ENCODE measurements around the gene SNAP25.

DNA sequence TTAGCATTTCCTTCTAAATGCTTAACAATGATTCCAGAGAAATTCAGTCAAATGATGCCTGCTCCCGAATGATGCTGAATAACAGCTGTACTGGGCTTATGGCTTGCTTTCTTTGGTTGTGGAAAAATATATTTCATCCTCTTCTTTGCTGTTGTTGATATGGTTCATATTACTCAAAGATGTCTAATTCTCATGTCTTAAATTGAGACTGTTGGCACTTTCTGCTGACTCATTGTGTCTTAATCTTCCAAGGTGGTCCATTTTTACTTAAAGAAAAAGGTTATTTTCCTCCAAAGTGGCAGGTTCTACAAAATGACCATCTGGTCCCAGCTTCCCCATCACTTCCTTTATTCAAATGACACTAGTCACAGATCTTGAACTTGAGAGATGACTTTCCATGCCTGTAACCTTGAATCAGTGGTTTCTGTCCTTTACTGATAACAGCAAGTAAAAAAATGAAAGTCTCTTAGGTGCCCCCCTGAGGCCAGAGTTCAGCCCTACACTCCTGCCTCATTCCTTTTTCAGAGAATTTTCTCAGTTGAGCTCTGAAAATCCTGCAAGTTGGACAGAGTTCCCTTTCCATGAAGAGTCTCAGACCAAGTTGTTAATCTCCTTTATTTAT lies 6.9 kb downstream of the SNAP25 start:
- TF ChIP-seq MEF2A (IDR thresholded peaks at IDR 0.05; ENCODE audit: insufficient read depth, low read depth, low read length) (no peak), ZNF384 (IDR thresholded peaks at IDR 0.05; ENCODE audit: borderline replicate concordance, low read depth, low read length) (no peak), SRF (IDR thresholded peaks at IDR 0.05; ENCODE audit: low read depth in 2 of 2, low read length in 2 of 2) (no peak), EZH2 (IDR thresholded peaks at IDR 0.05; ENCODE audit: borderline replicate concordance, control insufficient read depth, low read depth, low read length) (no peak), PAX8 (IDR thresholded peaks at IDR 0.05) (no peak), BRCA1 (IDR thresholded peaks at IDR 0.05; ENCODE audit: low read depth, low read length) (no peak), CHD2 (IDR thresholded peaks at IDR 0.05; ENCODE audit: borderline replicate concordance, low read depth, low read length) (no peak), MTA2 (IDR thresholded peaks at IDR 0.05; ENCODE audit: low read depth) (no peak), POLR2A (IDR thresholded peaks at IDR 0.05; ENCODE audit: low read depth, low read length) (no peak), SIN3A (IDR thresholded peaks at IDR 0.05; ENCODE audit: low read depth, low read length) (no peak), FOS (IDR thresholded peaks at IDR 0.05; ENCODE audit: borderline replicate concordance, extremely low read depth, insufficient read length) (no peak)
- TF ChIP-seq, protein P1, sequence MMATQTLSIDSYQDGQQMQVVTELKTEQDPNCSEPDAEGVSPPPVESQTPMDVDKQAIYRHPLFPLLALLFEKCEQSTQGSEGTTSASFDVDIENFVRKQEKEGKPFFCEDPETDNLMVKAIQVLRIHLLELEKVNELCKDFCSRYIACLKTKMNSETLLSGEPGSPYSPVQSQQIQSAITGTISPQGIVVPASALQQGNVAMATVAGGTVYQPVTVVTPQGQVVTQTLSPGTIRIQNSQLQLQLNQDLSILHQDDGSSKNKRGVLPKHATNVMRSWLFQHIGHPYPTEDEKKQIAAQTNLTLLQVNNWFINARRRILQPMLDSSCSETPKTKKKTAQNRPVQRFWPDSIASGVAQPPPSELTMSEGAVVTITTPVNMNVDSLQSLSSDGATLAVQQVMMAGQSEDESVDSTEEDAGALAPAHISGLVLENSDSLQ (IDR thresholded peaks at IDR 0.05) = no peak
- TF ChIP-seq, protein P2, sequence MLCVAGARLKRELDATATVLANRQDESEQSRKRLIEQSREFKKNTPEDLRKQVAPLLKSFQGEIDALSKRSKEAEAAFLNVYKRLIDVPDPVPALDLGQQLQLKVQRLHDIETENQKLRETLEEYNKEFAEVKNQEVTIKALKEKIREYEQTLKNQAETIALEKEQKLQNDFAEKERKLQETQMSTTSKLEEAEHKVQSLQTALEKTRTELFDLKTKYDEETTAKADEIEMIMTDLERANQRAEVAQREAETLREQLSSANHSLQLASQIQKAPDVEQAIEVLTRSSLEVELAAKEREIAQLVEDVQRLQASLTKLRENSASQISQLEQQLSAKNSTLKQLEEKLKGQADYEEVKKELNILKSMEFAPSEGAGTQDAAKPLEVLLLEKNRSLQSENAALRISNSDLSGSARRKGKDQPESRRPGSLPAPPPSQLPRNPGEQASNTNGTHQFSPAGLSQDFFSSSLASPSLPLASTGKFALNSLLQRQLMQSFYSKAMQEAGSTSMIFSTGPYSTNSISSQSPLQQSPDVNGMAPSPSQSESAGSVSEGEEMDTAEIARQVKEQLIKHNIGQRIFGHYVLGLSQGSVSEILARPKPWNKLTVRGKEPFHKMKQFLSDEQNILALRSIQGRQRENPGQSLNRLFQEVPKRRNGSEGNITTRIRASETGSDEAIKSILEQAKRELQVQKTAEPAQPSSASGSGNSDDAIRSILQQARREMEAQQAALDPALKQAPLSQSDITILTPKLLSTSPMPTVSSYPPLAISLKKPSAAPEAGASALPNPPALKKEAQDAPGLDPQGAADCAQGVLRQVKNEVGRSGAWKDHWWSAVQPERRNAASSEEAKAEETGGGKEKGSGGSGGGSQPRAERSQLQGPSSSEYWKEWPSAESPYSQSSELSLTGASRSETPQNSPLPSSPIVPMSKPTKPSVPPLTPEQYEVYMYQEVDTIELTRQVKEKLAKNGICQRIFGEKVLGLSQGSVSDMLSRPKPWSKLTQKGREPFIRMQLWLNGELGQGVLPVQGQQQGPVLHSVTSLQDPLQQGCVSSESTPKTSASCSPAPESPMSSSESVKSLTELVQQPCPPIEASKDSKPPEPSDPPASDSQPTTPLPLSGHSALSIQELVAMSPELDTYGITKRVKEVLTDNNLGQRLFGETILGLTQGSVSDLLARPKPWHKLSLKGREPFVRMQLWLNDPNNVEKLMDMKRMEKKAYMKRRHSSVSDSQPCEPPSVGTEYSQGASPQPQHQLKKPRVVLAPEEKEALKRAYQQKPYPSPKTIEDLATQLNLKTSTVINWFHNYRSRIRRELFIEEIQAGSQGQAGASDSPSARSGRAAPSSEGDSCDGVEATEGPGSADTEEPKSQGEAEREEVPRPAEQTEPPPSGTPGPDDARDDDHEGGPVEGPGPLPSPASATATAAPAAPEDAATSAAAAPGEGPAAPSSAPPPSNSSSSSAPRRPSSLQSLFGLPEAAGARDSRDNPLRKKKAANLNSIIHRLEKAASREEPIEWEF (IDR thresholded peaks at IDR 0.05; ENCODE audit: insufficient replicate concordance, low read depth, low read length) = no peak
